Stimulated activated CD8-positive, alpha-beta memory T cell treated with anti-CD3 and anti-CD28 coated beads, Interleukin-12 subunit alpha, Interleukin-12 subunit beta, amount 100 ng/mL, for 24 hours (primary cell): ENCODE results near the gene CDKN3.

Experiments
- DNase-seq: peaks from one replicate; pipeline ENCODE4 v3.0.0-alpha.2; 2020; ENCODE audit errors: extremely low read depth

CDKN3 gene

GRCh38 chr14:54396493-54397335 lies at the start of gene CDKN3:
TSS of gene CDKN3 (plus strand) at chr14:54397007. CDS start at chr14:54397069, 62 bp downstream.
- peak; percentile 90 for DNase-seq

DNA sequence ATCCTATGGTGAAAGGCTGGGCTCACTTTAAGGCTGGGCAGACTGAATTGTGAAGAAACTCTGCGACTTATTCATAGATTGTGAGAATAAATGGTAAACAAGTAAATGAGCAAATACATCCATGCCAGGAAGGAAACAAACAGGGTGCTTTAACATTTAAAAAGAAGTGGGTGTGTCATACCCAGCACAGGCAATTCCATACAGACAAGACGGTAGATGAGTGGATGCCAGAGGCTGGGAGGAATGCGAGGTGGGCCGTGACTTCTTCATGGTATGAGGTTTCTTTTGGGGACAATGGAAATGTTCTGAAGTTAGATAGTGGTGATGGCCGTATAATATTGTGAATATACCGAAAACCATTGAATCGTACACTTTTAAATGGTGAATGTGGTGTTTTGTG lies 49.8 kb upstream of the CDKN3 start:
- DNase-seq, result no peak

GRCh38 chr14:54348001-54348611 lies 48.7 kb upstream of the CDKN3 start:
- DNase-seq, result no peak

DNA sequence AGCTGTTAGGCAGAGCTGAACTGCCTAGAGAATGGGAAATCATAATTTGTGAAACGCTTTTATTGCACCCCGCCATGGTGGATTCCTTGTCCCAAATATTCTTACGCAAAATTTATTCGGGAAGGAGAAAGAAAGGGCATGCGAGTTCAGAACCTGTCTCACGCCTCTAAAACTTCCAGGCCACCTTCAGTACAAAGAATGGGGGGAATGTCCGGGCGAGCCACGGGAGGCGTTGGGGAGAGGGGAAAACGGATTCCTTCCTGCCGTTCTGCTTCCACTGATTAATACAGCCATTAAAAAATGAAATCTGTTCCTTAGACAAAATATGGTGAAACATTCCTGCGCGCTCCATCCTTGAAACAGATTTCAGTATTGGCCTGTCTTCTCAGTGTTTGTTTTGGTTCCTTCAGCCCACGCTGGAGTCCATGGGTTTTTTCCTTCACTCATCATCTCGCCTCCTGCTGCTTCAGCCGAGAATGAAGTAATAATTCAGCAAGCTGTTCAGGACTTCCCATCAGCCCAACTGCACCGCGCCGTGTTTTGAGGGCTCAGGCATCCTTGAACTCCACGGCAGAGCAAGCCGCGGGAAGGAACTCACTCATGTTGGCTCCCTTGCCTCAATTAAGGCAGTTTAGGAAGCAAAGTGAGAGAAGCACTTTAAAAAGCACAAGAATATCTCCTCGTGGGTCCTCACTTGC lies 47.7 kb upstream of the CDKN3 start:
- no peak for DNase-seq

DNA sequence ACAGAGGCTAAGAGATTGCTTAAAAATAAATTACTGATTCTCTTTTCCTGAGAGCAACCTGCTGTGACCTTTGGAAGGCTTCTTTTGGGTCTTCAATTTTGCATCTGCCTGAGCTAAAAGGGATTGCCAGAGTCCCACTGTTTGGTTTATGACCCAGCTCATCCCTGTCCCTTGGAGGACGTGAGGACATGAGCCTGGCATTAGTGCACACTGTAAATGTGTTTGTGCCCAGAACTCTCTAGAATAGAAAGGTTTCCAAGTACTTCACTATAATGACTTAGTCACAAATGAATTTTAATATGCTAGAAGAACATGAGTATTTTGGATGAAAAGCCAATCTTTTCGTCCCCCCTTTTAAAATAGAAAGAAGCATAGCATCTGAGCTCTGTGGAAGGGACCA lies 47.1 kb upstream of the CDKN3 start:
- DNase-seq, result no peak

DNA sequence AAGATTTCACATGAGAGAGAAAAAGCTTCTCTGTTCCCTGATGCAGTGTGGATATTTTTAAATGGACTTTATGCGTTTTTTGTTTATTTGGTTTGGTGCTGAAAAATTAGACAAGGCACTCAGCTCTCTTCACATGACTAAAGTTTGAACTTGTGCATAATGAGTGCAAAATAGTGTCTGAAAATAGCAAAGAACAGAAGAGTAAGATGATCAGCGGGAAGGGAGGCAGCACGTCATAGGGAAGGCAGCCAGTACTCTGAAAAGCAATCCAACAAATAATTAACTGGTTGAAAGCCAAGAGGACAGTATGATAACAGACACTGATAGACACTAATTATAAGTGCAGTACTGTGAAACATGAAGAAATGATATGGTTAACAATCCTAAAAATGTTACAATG lies 46.6 kb upstream of the CDKN3 start:
- DNase-seq, result no peak

GRCh38 chr14:54353266-54353665 lies 43.5 kb upstream of the CDKN3 start:
- no peak for DNase-seq

DNA sequence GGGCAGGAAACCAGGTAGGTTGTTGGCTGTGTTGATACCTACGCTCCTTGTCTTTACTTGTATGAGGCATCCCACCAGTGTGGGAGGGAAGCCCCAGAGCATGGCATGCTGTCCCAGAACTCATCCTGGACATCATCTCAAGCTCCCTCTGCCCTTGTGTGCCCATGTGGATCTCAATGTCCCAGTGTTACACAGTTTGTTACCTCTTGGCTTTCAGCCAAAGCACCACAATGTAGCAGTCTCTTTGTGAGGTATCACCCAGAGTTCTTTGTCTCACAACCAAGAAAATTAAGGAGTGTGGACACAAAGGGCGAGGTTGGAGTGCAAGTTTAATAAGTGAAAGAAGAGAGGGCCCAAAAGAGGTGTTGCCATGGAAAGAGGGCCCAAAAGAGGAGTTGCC lies 43.1 kb upstream of the CDKN3 start:
- DNase-seq, result no peak

GRCh38 chr14:54354096-54354495 lies 42.7 kb upstream of the CDKN3 start:
- DNase-seq, result no peak

DNA sequence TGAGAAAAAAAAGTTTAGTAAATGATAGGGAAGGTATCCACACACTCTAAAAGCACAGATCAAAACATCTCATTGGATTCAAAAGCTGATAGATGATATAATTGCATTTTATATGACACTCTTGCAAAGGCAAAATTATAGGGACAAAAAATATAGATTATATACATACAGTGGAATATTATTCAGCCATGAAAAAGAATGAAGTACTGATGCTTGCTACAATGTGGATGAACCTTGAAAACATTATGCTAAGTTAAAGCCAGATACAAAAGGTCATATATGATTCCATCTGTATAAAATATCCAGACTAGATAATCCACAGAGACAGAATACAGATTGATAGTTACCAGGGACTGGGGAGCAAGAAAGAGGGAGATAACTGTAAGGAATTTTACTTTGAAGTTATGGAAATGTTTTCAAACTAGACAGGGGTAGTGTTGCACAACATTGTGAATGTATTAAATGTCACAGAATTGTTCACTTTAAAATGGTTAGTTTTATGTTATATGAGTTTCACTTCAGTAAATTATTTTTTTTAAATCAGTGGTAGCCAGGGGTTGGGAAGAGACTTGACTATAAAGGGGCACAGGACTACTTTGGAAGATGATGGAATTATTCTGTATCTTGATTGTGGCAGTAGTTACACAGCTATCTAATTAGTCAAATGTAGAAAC lies 41.7 kb upstream of the CDKN3 start:
- DNase-seq, result no peak

GRCh38 chr14:54355698-54356097 lies 41.1 kb upstream of the CDKN3 start:
- no peak for DNase-seq

- DNase-seq, result no peak
Observed at GRCh38 chr14:54356172-54356571, 40.6 kb upstream of the CDKN3 start.

GRCh38 chr14:54360667-54361066 lies 36.1 kb upstream of the CDKN3 start:
- DNase-seq, result no peak

GRCh38 chr14:54362089-54362504 lies 34.7 kb upstream of the CDKN3 start:
- no peak for DNase-seq

DNA sequence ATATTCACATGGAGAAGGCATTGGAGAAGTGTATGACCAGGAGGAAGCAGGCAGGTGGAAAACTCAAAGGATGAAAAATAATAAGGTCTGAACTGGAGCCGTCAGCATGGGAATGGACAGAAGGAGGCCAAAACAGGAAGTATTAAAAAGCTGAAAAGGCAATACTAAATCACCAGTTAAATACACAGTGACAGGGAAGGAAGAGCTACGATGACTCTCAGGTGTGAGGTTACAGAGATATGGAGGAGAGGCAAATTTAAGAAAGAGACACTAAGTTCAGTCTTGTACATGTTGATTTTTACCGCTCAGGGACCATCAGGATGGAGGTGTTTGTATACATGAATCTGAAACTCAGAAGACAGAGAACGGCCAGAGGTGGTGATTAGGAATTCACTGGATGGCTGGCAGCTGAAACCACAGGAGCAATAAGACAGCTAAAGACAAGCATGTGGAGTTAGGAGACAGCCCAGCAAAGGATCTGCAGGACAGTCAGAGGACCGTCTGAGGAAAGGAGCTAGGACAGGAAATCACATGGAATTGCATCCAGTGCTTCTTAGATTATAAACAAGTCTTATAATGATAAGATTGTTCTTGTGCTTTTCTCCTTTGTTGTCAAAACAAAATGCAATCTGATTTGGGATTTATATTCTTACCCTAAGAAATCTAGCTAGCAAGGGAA lies 33.9 kb upstream of the CDKN3 start:
- no peak for DNase-seq

DNA sequence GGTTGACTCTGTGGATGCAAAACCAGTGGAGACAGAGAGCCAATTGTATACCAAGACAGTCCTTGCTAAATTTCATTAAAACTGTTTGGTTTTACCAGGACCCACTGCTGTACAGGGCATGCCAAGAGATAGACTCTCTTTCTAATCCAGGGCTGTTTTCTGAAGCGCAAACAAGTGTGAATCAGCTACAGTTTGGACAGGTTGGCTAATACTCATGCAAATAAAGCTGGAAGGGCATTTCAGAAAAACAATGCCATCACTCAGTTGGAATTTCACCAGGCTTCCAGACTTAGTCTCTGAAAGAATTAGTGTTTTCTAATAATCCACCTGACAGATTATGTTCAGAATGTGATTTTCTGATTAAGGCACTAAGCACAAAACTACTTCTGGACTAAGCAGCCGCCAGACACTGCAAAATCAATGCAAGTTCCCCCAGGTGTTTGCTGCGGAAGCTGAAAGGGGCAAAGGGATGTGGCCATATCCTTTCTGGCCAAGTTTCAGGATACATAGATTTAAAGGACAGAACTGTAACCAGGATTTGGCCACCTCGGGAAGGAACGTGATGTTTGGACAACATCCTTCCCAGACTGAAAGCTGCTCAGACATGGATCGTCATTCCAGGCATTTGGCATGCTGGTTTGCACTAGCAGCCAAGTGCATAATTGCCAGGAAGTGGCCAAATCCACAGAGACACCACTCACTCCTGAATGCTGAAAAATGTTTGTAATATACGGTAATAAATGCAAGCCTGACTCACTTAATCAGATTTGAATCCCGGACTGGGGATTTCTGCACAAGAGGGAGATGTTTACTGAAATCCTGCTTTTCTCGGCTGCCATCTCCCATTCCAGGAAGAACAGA lies 32.0 kb upstream of the CDKN3 start:
- DNase-seq, result no peak

DNA sequence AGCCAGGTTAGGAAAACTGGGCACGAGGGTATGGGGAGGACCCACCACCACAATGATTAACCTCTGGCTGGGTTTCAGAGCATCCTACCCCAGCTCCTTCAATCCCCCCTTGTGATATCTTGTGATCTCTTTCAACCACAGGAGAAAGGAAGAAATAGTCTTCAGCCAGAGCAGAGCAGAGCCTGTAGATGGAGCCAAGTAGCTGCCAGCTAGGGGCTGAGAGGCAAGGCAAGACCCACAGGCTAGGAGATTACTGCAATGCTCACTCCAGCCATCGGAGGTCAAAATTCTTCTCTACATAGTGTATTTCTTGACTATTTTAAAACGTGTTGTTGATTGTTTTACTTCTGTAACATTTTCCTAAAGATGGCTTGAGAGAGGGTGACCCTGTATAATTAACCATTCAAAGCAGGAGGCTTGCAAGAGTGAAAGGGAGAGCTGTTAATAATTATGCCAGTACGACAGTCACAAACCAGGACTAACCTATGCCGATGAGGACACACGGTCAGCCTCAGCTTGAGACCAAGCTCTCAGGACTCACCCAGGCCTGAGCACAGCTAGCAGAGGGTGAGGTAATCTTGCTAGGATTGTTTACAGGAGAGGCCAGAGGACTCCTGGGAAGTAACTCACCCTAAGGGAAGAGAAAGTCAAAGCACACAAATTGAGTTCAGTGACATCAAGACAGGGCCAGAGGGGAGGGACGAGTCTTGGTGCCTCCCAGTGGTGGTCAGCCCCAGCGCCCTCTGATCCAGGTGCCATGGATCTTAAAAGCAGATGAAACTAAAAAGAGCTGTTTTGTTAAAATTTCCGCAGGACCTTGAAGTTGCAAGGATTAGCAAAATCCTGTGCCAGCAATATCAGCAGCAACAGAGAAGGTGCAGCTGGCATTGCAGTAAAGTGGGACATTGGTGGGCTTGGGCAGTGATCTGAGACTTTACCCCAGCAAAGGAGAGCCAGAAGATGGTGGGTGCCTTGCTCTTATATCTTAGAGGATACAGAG lies 29.8 kb upstream of the CDKN3 start:
- DNase-seq, result no peak

DNA sequence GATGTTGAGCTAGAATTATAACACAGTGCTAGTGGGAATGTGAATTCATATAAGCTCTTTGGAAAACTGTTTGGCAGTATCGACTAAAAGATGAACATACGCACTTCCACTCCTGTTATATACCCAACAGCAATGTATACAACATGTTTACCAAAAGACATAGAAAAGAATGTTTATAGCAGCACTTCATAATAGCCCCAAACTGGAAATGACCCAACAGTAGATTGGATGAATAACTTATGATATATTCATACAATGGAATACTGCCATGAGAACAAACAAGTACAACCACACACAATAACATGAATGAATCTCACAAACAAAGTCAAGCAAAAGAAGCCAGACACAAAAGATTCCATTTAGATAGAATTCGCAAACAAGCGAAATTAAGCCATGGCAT lies 28.5 kb upstream of the CDKN3 start:
- no peak for DNase-seq

GRCh38 chr14:54369343-54369742 lies 27.5 kb upstream of the CDKN3 start:
- no peak for DNase-seq
